B cell (primary cell): ENCODE data around the gene HOXA2. TPM values are rescaled to one million over a fixed set of nuclear protein-coding genes. Genes with fewer than 3 reads are reported as not detected.

ENCODE experiments used
- ATAC-seq: fragments of 200-7000 bp; cut with Tn5 transposase; one replicate; pipeline ENCODE4 v1.10.0; 2021; ENCODE audit warnings: low read depth, mild to moderate bottlenecking, moderate number of reproducible peaks, moderate library complexity
- CTCF ChIA-PET: fragments of 350-600 bp; sonication (Branson Sonifier 250); formaldehyde crosslinking; loops from one replicate; lab custom pipeline; 2021; ENCODE audit warnings: antibody characterized with exemption, inconsistent platforms; lab: Charles Lee
- POLR2A ChIA-PET: fragments of 350-600 bp; sonication (Branson Sonifier 250); formaldehyde crosslinking; loops from one replicate; lab custom pipeline; 2021; ENCODE audit warnings: antibody characterized with exemption; lab: Charles Lee
- DNase-seq: peaks from one replicate; pipeline ENCODE4 v3.0.0; 2013
- H2AFZ ChIP-seq: 2 replicates; pipeline ENCODE4 v1.6.1; 2012; ENCODE audit warnings: mild to moderate bottlenecking, low read depth, low read length; ENCODE audit not compliant: insufficient read depth, poor library complexity, severe bottlenecking
- H3K27ac ChIP-seq, 2 donors: 1 replicate in 1 of 2; 2 replicates in 1 of 2; pipeline ENCODE4 v1.5.1; 2012 to 2013; ENCODE audit warnings: low read length in 2 of 2, mild to moderate bottlenecking in 2 of 2, moderate library complexity in 1 of 2
- H3K27me3 ChIP-seq, 4 experiments: fragments of 200-600 bp in 1 of 4; sonication (generic) in 1 of 4; replicated peaks in 1 of 4; 1 replicate in 2 of 4; 2 replicates in 2 of 4; pipeline versions ENCODE4 v1.6.1 to v1.7.0; 2013 to 2016; ENCODE audit warnings: low read length in 3 of 4, mild to moderate bottlenecking in 2 of 4, mixed read lengths in 1 of 4, moderate library complexity in 1 of 4; ENCODE audit not compliant: insufficient read depth in 4 of 4, control insufficient read depth in 3 of 4; ENCODE audit errors: control extremely low read depth in 1 of 4
- H3K36me3 ChIP-seq, 2 experiments: replicated peaks in 1 of 2; 1 replicate in 1 of 2; 2 replicates in 1 of 2; pipeline versions ENCODE4 v1.6.1 to v1.7.1; 2013; ENCODE audit warnings: low read length in 1 of 2; ENCODE audit not compliant: insufficient read depth in 2 of 2, control insufficient read depth in 1 of 2; ENCODE audit errors: control extremely low read depth in 1 of 2, extremely low read depth in 1 of 2
- H3K4me1 ChIP-seq, 2 donors: fragments of 200-600 bp in 1 of 2; sonication (generic) in 1 of 2; 1 replicate in 1 of 2; 2 replicates in 1 of 2; pipeline versions ENCODE4 v1.5.1 to v1.6.1; 2013 to 2017; ENCODE audit warnings: low read length in 2 of 2; ENCODE audit not compliant: control insufficient read depth in 2 of 2, insufficient read depth in 2 of 2
- H3K4me2 ChIP-seq: replicated peaks from 2 replicates; pipeline ENCODE3; 2012; ENCODE audit warnings: mild to moderate bottlenecking, low read depth, low read length; ENCODE audit not compliant: poor library complexity, severe bottlenecking
- H3K4me3 ChIP-seq, 5 experiments: fragments of 200-600 bp in 1 of 5; sonication (generic) in 1 of 5; 1 replicate in 3 of 5; 2 replicates in 2 of 5; pipeline versions ENCODE4 v1.5.1 to v1.7.0; 2011 to 2016; ENCODE audit warnings: low read length in 4 of 5, mild to moderate bottlenecking in 4 of 5, low read depth in 2 of 5, control low read depth in 1 of 5, moderate library complexity in 1 of 5; ENCODE audit not compliant: insufficient read depth in 1 of 5; ENCODE audit errors: control extremely low read depth in 1 of 5, extremely low read depth in 1 of 5
- H3K79me2 ChIP-seq: fragments of 200-600 bp; sonication (generic); one replicate; pipeline ENCODE4 v1.6.0; 2016; ENCODE audit warnings: low read length; ENCODE audit not compliant: control insufficient read depth, insufficient read depth
- H3K9ac ChIP-seq: fragments of 200-600 bp; sonication (generic); 2 replicates; pipeline ENCODE4 v1.6.1; 2017; ENCODE audit warnings: mild to moderate bottlenecking, low read length, moderate library complexity
- H3K9me3 ChIP-seq, 3 donors: one replicate each; pipeline versions ENCODE4 v1.6.1 to v1.7.1; 2013; ENCODE audit warnings: low read length in 2 of 3; ENCODE audit not compliant: control insufficient read depth in 2 of 3, insufficient read depth in 1 of 3; ENCODE audit errors: control extremely low read depth in 1 of 3
- H4K20me1 ChIP-seq: 2 replicates; pipeline ENCODE4 v1.6.0; 2012; ENCODE audit warnings: mild to moderate bottlenecking, low read length; ENCODE audit not compliant: insufficient read depth, control insufficient read depth, poor library complexity, severe bottlenecking
- H3K27ac Mint-ChIP-seq: one replicate; pipeline ENCODE4 v1.8.0; 2021; ENCODE audit warnings: mixed read lengths
- H3K27me3 Mint-ChIP-seq: one replicate; pipeline ENCODE4 v1.8.0; 2021; ENCODE audit warnings: mixed read lengths
- H3K4me1 Mint-ChIP-seq: one replicate; pipeline ENCODE4 v1.8.0; 2021; ENCODE audit warnings: mixed read lengths
- H3K4me3 Mint-ChIP-seq: one replicate; pipeline ENCODE4 v1.8.0; 2021; ENCODE audit warnings: mixed read lengths
- H3K9me3 Mint-ChIP-seq: one replicate; pipeline ENCODE4 v1.8.0; 2022; ENCODE audit warnings: mixed read lengths; ENCODE audit not compliant: insufficient read depth
- EZH2 ChIP-seq: IDR thresholded peaks from 2 replicates; pipeline ENCODE4 v1.6.1; 2012; ENCODE audit warnings: borderline replicate concordance, low read depth, mild to moderate bottlenecking, moderate library complexity, low read length; ENCODE audit not compliant: insufficient read depth, poor library complexity, severe bottlenecking
- WGBS: methylation state at CpG from one replicate; pipeline ENCODE4 v1.1.5; 2013; ENCODE audit warnings: missing lambda C conversion rate; ENCODE audit not compliant: insufficient coverage; 5-methylcytosine and 5-hydroxymethylcytosine counted together
- intact Hi-C: fragments of 100-400 bp; cut with micrococcal nuclease; formaldehyde crosslinking; loops from one replicate; pipeline ENCODE4 v1.10.0; 2022
- polyA plus RNA-seq: library from polyadenylated mRNA; depleted of rRNA; stranded (reverse); fragments of >200 nt; gene quantifications from 2 replicates; pipeline ENCODE4 v1.2.3, GENCODE V29; 2012
- total RNA-seq, 2 donors: library from RNA; stranded (reverse); fragments of 120-200 nt in 1 of 2; gene quantifications; 1 replicate in 1 of 2; 2 replicates in 1 of 2; pipeline versions ENCODE4 v1.2.3 to v1.2.4, GENCODE V29; 2013 to 2022
- TF ChIP-seq, protein P1 (sequence below): fragments of 200-600 bp; IDR thresholded peaks from one replicate; pipeline ENCODE4 v1.8.0; 2022; ENCODE audit warnings: antibody characterized with exemption, mild to moderate bottlenecking

Gene HOXA2
- total and polyA plus RNA-seq, 2 donors (not counting 1 experiment from before 2014, with no cell fraction given), result not detected

DNA sequence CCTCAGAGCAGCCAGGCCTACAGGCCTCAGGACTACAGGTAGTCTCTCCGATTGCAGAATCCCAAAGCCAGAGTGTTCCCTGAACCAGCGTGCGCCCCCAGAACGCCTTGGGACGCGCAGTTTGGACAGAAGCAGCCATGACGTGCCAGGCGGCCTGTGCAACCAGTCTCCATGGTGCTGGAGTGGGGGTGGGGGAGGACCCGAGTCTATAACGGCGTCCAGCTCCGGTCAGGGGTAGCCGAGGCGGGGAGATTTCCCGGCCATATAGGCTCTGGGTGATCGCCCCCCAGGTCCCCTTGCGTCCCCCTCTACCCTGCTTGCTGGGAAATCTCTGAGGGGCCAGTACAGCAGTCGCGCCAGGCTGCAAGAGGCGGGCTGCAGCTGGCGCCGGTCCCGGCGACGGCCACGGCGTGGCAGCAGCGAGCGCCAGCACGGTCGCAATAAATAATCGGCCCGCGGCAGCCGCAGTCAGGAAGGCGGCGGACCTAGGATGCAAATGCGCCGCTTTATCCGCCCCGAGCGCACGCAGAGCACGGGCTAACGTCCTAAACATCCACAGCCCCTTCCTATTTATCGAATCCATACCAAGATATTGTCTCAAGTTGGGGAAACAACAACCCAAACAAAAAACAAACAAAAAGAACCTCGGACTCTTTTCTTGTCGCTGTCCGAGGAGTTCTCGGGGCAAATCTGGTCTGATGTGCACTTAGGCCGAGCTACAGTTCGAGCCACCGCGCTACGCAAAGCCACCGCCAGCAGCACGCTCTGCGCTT is 48.3 kb upstream of the HOXA2 start:
- CTCF ChIA-PET, result interaction anchor here (0.6 to 6.9 kb wide), 19 partner anchors 8 to 1299 kb away, joined by 3 to 52 read pairs (median 3); no protein-coding TSS in a partner anchor
- ATAC-seq (peak; percentile 86), DNase-seq (peak; percentile 86)
- Mint-ChIP-seq H3K27ac (peak overlapping the region; percentile 73), H3K4me1 (peaks cover 43% of the 10 kb centered on the region), H3K9me3 (no peaks in the 10 kb centered on the region), H3K4me3 (peak overlapping the region; percentile 83), H3K27me3 (peaks cover 74% of the 10 kb centered on the region)
- peak overlapping the region; percentile 26 to 48 (median 34) for H3K4me3 ChIP-seq
- H3K79me2 ChIP-seq, result no peaks in the 10 kb centered on the region
- POLR2A ChIA-PET, result interaction anchor here (0.5 to 1.0 kb wide), 2 partner anchors 23 to 956 kb away, joined by 3 read pairs; no protein-coding TSS in a partner anchor
- peak overlapping the region; percentile 30 for H3K9ac ChIP-seq
- H3K4me2 ChIP-seq, result peak overlapping the region; percentile 79
- peak overlapping the region; percentile 50 for H2AFZ ChIP-seq
- intact Hi-C loops, result loop anchor here (1.0 to 5.0 kb wide), 3 partner anchors 37 to 770 kb away; partner anchors contain the start of gene HOXA11
- peaks cover 0 to 99% (median 85%) of the 10 kb centered on the region in 4 experiments for H3K27me3 ChIP-seq
- TF ChIP-seq EZH2, result peak; percentile 35
- TF ChIP-seq, protein P1, sequence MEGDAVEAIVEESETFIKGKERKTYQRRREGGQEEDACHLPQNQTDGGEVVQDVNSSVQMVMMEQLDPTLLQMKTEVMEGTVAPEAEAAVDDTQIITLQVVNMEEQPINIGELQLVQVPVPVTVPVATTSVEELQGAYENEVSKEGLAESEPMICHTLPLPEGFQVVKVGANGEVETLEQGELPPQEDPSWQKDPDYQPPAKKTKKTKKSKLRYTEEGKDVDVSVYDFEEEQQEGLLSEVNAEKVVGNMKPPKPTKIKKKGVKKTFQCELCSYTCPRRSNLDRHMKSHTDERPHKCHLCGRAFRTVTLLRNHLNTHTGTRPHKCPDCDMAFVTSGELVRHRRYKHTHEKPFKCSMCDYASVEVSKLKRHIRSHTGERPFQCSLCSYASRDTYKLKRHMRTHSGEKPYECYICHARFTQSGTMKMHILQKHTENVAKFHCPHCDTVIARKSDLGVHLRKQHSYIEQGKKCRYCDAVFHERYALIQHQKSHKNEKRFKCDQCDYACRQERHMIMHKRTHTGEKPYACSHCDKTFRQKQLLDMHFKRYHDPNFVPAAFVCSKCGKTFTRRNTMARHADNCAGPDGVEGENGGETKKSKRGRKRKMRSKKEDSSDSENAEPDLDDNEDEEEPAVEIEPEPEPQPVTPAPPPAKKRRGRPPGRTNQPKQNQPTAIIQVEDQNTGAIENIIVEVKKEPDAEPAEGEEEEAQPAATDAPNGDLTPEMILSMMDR, result peak; percentile 88
- peaks cover 10% of the 10 kb centered on the region for H4K20me1 ChIP-seq
- no peak overlapping the region for H3K27ac ChIP-seq
- WGBS, result under 1% methylated on average over 58 of the region's 58 CpGs
- H3K36me3 ChIP-seq, result no peaks in the 10 kb centered on the region
- H3K4me1 ChIP-seq, result peaks cover 62 to 71% of the 10 kb centered on the region in 2 donors
- peaks cover 0 to 84% (median 11%) of the 10 kb centered on the region in 3 donors for H3K9me3 ChIP-seq
